BE2C (cell line): ENCODE data around the gene HAGHL.

Experiments used
- DNase-seq: peaks from one replicate; pipeline ENCODE4 v3.0.0-alpha.2; 2020
- H3K27me3 ChIP-seq: fragments of 250-450 bp; sonication (Bioruptor Pico); 2 replicates; pipeline ENCODE4 v1.5.1; 2020; ENCODE audit warnings: mild to moderate bottlenecking
- H3K36me3 ChIP-seq: fragments of 250-450 bp; sonication (Bioruptor Pico); 2 replicates; pipeline ENCODE4 v1.5.1; 2020; ENCODE audit warnings: mild to moderate bottlenecking
- H3K4me1 ChIP-seq: fragments of 250-450 bp; sonication (Bioruptor Pico); 2 replicates; pipeline ENCODE4 v1.5.1; 2020
- H3K4me3 ChIP-seq: 2 replicates; pipeline ENCODE4 v1.5.1; 2011; ENCODE audit warnings: low read depth, low read length
- H3K9me3 ChIP-seq: fragments of 250-450 bp; sonication (Bioruptor Pico); 2 replicates; pipeline ENCODE4 v1.5.1; 2020
- TF ChIP-seq, protein P1 (sequence below): IDR thresholded peaks from 2 replicates; pipeline ENCODE4 v1.5.1; 2012; ENCODE audit warnings: mild to moderate bottlenecking, low read depth, low read length

HAGHL gene

DNA sequence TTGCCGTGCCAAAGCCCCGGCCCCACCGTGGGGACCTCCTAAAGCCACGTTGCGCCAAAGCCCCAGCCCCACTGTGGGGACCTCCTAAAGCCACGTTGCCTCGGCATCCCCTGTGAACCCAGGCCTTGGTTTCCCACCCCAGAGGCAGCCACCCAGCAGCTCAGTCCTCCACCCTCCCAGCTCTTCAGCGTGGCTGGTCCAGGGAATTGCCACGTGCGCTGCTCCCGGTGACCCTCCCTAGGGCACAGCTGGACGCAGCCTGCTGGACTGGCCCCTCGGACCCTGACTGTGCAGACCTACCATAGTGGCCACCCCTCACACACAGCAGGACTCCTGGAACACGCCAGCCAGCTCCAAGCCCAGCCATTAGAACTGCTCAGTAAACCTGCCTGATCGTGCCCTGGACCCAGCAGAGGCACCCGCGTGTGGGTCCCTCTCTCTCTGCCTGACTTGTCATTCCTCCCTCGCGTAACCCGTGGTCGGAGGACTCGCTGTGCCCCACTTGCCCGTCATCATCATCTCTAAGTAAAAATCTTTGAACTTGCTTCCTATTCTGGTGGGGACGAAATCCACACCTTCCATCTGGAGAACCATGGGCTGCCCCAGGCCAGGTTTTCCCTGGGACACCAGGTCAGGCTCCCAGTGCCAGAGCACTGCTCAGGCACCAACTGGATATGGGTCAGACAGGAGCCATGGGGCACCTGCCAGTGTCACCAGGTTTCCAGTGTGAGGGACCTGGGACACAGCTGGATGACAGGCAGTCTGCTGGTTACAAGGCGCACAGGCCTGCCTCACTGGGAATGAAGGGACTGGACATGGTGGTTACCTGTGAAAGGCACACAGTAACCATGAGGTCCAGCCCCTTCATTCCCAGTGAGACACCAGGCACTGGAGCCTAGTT is 8.3 kb downstream of the HAGHL start:
- Histone ChIP-seq H3K27me3 (no peaks in the 10 kb centered on the region), H3K4me3 (no peak overlapping the region), H3K4me1 (no peaks in the 10 kb centered on the region; the same call in 1 of the 2 replicates), H3K9me3 (no peaks in the 10 kb centered on the region), H3K36me3 (peaks cover 64% of the 10 kb centered on the region)
- TF ChIP-seq, protein P1, sequence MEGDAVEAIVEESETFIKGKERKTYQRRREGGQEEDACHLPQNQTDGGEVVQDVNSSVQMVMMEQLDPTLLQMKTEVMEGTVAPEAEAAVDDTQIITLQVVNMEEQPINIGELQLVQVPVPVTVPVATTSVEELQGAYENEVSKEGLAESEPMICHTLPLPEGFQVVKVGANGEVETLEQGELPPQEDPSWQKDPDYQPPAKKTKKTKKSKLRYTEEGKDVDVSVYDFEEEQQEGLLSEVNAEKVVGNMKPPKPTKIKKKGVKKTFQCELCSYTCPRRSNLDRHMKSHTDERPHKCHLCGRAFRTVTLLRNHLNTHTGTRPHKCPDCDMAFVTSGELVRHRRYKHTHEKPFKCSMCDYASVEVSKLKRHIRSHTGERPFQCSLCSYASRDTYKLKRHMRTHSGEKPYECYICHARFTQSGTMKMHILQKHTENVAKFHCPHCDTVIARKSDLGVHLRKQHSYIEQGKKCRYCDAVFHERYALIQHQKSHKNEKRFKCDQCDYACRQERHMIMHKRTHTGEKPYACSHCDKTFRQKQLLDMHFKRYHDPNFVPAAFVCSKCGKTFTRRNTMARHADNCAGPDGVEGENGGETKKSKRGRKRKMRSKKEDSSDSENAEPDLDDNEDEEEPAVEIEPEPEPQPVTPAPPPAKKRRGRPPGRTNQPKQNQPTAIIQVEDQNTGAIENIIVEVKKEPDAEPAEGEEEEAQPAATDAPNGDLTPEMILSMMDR = no peak
- DNase-seq = no peak

DNA sequence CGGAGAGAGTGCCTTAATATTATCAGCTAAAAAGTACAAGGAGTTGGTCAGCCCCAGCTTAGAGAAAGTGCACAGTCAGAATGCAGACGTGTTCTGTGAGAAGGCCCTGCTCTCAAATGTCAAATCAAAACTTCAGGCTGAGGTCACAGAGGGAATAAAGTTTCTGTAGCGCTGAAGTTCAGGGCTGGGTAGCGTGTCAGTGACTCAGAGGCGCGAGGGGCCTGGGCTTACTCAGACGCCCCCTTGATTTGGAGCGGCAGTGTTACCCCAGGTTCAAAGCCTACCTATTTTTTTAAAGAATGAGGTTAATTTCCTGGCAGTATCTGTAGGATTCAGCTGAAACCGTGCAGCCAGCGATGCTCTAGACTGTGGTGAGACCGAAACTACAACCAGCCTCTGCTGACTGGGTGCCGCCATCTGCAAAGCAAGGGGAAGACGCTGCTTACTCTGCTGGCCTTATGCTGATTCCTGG is 9.1 kb downstream of the HAGHL start:
- no peaks in the 10 kb centered on the region for H3K9me3 ChIP-seq
- H3K4me3 ChIP-seq = no peak overlapping the region
- DNase-seq = no peak
- H3K4me1 ChIP-seq = no peaks in the 10 kb centered on the region; the same call in 1 of the 2 replicates
- TF ChIP-seq, protein P1 = no peak
- H3K36me3 ChIP-seq = peaks cover 57% of the 10 kb centered on the region
- no peaks in the 10 kb centered on the region for H3K27me3 ChIP-seq

DNA sequence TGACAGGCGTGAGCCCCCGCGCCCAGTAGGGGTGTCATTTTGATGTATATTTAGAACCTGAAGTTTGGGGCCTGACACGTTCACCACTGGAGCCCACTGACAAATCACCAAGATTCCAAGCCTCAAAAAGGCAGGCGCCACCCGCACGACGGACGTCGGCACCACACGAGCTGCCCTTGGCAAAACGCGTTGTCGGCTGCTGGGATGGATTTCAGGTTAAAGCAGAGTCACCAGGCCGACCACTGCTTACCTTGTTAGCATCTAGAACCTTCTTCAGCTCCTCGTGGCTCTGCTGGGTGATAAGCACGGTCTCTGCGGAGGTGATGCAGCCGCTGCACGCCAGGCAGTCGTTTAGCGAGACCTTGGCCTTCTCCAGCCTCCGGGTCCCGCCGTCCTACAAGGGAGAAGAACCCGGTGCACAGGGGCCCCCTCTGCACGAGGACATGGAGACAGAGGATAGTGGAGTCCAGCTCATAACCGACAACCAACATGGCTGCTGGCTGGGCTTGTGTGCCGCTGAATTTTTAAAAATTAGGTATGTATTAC is 10.1 kb downstream of the HAGHL start:
- no peak overlapping the region for H3K4me3 ChIP-seq
- H3K4me1 ChIP-seq = no peaks in the 10 kb centered on the region; the same call in 1 of the 2 replicates
- TF ChIP-seq, protein P1 = no peak
- no peak for DNase-seq
- no peaks in the 10 kb centered on the region for H3K27me3 ChIP-seq
- H3K36me3 ChIP-seq = peaks cover 50% of the 10 kb centered on the region
- H3K9me3 ChIP-seq = no peaks in the 10 kb centered on the region

DNA sequence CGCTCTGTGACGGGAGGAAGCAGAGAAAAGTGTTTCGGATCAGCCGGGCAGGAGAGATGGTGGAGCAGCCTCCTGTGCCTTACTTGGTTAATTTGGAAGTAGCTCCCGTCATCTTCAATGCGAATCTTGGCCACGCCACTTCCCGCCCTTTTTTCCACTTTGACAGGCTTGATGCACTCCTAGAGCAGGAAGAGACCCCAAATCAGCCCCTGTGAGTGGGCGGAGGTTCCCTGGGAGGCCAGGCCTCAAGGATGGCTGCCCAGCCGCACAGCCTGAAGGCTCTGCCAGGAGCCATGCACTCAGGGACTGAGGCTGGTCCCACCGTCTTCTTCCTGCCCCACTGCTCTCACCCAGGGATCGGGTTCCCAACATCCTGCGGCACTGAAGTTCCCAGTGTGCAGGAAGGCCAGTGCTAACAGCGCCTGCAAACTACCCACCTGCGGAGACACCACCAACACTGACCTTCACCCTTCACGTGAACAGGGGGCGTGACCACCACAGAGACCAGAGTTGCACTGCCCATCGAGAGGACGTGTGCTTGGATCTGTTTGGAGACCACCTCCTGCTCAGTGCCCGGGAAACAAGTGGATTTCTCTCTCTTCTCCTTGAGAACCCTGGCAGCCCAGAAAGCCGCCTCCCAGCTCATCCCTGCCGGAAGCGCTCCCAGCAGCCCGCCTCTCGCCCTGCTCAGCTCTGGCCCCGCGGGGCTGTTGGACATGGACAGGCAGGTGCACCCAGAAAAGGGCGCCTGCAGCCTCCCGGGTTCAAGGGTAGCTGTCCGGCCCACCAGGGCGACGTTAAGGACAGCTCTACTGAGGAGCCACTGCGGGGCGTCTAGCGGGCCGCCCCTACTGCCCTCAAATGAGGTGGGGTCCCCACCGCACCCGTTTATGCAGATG is 12.9 kb downstream of the HAGHL start:
- Histone ChIP-seq H3K4me1 (no peaks in the 10 kb centered on the region; the same call in 1 of the 2 replicates), H3K4me3 (peak overlapping the region; percentile 78), H3K36me3 (peaks cover 31% of the 10 kb centered on the region), H3K27me3 (no peaks in the 10 kb centered on the region), H3K9me3 (no peaks in the 10 kb centered on the region)
- TF ChIP-seq, protein P1 = no peak
- DNase-seq = peak; percentile 23

DNA sequence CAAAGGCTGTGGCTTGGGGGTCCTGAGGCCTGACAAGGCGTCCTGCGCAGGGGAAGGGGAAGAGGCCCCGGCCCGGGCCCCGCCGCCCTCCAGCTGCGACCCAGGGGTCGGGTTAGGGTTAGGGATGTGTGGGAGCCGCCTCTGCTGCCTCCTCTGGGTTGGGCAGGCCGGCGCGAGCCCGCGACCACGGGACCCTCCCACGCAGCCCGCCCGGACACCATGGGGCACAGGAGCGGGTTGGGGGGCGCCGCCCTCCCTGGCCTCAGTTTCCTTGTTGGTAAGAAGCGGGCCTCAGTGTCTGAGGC is 13.5 kb downstream of the HAGHL start:
- peaks cover 31% of the 10 kb centered on the region for H3K36me3 ChIP-seq
- peak; percentile 20 for DNase-seq
- no peaks in the 10 kb centered on the region for H3K9me3 ChIP-seq
- H3K4me1 ChIP-seq = no peaks in the 10 kb centered on the region; the same call in 1 of the 2 replicates
- H3K27me3 ChIP-seq = no peaks in the 10 kb centered on the region
- TF ChIP-seq, protein P1 = no peak
- H3K4me3 ChIP-seq = peak overlapping the region; percentile 78
